HG03460 (cell line): ENCODE measurements around the gene ACOX2.

Source experiments
- ATAC-seq: cut with Tn5 transposase; IDR thresholded peaks from one replicate; pipeline ENCODE4 v1.9.1; 2021; ENCODE audit not compliant: unreplicated experiment

The ACOX2 gene

DNA sequence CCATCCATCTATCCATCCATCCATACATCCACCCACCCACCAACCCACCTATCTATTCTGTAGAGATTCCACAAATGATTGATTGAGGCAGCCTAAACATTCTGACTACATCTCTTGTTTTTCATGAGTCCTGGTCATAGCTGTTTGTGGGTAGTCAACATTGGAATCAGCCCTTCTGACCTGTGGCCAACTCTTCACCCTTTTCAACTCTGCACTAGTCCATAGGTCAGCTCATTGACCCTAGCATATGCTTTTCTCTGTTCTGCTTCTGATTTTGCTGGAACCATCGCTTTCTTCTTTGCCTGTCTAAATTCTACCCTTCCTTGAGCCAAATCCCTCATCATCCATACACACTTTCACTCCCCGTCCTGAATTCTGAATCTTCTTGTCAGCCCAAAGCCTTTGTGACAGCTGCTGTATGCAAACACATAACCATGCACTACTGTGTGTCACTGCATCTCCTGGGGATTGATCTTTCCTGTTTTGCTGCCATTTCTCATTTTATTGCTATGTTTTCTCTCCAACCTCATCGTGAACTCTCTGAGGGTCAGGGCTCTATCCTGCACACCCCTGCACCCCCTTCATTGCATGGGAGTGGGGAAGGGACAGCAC, 61.9 kb downstream of the ACOX2 start:
- no peak for ATAC-seq

DNA sequence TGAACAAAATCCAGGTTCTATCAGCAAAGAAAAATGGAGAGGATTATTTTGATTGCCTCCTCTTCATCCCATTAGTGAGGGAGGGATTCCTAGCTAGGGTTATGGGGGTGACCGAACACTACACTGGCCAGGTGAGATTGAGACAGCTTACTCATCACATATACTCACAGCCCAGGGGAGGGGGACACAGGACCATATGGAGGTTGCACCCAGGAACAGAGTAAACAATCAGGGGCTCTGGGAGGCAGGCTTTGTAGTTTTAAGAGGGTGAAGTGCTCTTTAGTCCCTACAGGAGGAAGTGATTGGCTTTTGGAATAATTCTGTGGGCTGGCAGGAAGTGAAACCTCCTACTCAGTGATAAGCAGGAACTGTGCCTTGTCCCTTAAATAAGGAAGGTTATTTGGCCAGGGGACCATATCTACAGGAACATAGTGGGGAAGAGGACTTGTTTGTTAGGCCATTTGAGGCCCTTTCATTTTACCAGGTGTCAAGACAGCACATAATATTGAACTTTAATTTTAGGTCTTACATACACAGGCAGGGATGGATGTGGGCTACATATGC, 62.6 kb downstream of the ACOX2 start:
- ATAC-seq = no peak

DNA sequence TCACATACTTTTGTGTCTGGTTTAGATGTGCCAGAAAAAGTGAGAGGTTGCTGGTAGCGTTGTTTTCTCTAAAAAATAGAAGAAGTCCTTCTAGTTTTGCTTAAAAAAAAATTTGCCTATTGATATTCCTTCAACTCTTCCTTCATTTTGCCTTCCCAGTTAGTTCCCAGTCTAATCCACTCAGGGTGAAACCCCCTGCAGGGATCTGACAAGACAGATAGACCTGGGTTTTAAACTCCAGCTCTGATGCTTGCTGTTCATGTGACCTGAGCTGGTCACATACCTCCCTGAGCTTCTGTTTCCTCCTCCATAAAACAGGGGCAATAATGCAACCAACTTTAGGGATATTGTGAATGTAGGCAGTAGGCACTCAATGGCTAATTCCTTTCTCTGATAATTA, 63.7 kb downstream of the ACOX2 start:
- ATAC-seq = no peak

DNA sequence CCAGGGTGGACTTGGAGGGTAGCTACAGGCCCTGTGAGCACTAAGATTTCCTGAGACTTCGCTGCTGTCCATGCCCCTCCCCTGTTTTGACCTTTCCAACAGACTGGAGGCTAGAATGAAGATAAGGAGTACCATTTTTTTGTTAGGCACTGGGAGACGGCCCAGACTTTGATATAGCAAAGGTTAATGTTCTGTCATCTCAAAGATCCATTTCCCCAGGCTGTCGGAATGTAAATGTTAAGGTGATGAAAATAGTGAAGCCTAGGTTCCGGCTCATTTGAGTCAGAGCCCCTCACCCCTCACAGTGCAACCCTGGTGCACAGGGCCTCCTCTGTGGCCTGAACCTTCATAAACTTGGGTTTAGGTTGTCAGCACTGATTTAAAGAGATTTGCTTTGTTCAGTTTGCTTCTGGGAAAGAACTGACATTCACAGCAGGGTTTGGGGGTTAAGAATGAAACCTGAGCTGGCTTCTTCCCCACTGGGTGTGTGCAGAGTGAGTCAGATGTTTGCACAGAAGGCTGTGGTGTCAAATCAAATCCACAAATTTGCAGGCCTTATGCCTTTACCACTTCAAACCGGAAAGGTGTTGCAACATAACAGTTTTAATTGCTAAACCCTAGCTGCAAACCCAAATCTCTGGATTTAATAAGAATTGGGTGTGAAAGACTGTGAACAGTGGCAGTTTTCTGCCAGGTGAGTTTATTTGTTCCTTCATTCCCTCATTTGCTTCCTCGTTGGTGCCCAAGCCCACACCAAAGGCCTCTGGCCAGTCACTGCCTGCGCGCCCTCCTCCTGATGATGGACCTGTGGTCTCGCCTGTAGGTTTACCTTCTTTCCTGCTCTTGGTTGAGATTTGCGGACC, 65.7 kb downstream of the ACOX2 start:
- no peak for ATAC-seq

DNA sequence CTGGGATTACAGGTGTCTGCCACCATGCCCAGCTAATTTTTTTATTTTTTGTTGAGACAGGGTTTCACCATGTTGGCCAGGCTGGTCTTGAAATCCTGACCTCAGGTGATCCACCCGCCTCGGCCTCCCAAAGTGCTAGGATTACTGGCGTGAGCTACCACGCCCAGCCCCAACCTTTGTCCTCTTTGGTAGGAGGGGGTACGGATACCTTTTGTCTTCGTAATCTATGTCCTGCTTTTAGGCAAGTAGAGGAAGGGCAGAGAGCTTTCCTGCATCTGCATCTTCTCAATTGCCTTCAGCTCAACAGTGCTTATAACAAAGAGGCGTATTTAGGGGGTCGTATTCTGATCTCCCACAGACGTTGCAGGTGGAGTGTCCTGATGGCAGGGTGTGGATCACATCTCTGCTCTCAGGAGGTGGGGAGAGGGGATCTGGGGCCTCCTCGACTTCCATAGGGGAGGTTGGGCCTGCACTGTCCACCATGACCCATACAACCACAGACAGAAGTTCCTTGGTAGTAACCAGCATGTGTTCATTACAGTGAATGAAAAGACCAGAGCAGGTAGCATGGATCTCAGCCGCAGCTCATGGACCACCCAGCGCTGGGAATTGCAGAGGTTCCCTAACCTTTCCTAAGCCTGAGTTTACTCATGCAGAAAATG, 66.5 kb downstream of the ACOX2 start:
- no peak for ATAC-seq

DNA sequence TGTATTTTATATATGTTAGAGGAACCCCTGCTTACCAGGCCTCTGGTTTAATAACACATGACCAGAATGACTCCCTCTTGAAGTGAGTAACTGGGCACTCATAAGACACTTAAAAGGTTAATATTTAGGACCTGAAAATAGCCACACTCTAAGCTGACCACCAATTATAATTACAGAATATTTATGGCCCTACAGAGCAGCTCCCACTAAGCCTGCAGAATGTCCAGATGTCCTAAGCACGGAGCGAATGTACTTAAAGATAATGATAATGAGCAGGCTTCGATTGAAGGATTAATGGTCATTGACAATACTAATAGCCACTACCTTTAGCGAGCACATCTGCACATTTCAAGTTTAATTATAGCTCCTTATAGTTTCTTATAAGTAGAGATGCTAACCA, 67.9 kb downstream of the ACOX2 start:
- ATAC-seq = no peak

DNA sequence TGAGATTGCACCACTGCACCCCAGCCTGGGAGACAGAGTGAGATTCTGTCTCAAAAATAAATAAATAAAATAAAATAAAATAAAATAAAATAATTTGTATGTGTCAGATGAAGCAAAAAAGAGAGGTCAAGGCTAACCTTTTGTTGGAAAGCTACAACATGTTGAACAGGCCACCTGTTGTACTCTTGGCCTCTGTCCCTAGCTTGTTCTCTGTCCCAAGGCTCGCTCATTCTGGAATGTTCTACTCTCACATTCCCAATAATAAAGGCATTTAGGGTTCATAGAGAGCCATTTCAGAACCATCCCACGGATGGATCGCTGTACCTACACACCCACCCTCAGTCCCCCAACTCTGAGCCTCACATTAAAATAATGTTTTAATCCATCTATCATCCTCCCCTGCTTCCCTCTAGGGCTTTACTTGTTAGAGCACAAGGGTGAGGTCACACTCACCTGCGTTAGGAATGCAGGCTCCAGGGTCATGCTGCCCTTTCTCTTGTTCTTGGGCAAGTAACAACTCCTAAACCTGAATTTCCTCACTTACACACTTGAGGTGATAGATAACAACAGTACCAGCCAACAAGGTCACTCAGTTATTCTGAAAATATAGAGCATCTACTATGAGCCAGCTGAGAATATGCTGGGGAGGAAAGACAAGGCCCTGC, 70.0 kb downstream of the ACOX2 start:
- no peak for ATAC-seq

DNA sequence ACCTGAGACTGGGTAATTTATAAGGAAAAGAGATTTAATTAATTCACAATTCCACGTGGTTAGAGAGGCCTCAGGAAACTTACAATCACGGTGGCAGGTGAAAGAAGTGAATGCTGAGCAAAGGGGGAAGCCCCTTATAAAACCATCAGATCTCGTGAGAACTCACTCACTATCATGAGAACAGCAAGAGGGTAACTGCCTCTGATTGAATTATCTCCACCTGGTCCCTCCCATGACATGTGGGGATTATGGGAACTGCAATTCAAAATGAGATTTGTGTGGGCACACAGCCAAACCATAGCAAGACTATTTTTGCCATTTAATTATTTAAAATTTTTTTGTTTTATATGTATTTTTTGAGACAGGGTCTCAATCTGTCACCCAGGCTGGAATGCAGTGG, 72.1 kb downstream of the ACOX2 start:
- ATAC-seq = no peak

DNA sequence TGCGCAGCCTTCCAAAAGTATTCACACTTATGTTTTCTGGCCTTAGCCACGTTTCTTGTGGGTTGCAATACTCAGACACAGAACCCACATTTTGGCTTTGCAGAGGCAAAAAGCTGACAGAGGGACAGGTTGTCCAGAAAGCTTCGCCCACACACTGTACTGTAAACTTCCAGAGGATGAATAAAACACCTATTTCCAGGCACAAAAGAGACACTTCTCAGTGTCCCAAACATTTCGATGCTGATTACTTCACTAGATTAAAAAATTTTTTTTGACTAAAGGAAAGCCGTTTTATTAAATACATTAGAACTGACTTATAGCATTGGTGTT, 73.1 kb downstream of the ACOX2 start:
- no peak for ATAC-seq

DNA sequence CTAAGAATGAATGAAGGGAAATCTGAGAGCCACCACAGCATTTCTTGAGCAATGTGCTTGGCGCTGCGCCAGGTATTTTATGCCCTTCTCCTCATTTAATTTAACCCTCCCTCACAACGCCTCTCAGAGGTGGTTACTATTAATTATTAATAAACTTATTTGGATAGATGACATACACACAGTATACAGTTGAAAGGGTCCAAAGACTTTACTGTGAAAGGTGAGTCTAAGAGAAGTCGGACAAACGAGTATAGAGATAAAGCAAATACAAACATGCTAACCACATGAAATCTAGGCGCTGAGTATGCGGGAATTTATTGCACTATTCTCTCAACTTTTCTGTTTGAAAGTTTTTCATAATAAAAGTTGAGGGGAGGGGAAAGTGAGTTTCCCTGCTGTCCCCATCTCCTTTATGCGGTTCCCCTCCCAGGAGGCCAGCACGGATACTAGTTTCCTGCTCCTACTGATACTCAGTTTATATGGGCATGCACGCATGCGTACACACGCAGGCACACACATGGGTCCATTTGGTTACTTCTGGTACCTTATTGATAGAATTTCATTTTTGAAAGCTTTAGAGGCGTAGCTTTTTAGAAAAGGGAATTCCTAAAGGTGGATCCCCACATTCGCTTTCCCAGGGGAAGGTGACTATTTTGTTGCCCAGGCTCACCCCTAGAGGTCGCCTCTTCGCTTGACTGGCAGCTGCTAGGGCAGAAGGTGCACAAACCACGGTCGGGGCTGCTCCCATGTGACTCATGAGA, 73.6 kb downstream of the ACOX2 start:
- ATAC-seq = peak; percentile 88

DNA sequence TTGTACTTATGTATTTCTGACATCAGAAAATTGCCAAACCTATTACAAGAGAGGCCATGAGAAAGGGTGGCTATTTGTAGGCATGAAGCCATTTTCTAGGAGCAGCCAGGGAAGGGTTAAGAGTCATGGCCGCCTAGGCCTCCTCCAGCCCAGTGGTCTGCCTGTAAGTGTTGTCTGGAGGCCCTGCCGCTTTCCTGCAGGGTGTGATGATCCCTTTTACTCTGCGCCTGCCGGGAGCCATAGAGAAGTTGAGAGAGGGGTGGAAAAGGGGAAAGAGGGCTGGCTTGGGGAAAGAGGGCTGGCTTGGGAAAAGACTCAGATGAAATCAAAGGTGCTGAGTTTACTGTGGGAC, 74.2 kb downstream of the ACOX2 start:
- no peak for ATAC-seq

DNA sequence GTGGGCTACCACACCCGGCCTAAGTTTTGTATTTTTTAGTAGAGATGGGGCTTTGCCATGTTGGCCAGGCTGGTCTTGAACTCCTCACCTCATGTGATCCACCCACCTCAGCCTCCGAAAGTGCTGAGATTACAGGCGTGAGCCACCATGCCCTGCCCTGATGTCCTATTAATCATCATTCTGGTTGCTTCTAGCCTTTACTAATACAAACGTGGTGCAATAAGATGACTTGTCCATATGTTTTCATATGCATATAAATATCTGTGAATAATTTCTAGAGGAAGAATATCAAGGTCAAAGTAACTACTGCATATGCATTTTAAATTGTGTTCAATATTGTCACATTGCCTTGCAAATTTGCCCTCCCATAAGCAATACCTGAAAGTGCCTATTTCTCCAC, 77.8 kb downstream of the ACOX2 start:
- ATAC-seq = no peak
